AG09319 (cell line): ENCODE measurements around the gene ST7.
"Not testable (repeated sequence)": the region's sequence is repeated elsewhere in the genome, so short reads cannot be mapped to it uniquely, and the experiment has no call there.

Experiments
- DNase-seq: peaks from one replicate; pipeline ENCODE4 v3.0.0-alpha.2; 2010; ENCODE audit warnings: low read depth; ENCODE audit errors: extremely low read depth
- TF ChIP-seq, protein P1 (sequence below): IDR thresholded peaks from 2 replicates; pipeline ENCODE4 v1.5.1; 2011; ENCODE audit warnings: low read depth, mild to moderate bottlenecking, inconsistent platforms, low read length, moderate library complexity

ST7 gene

DNA sequence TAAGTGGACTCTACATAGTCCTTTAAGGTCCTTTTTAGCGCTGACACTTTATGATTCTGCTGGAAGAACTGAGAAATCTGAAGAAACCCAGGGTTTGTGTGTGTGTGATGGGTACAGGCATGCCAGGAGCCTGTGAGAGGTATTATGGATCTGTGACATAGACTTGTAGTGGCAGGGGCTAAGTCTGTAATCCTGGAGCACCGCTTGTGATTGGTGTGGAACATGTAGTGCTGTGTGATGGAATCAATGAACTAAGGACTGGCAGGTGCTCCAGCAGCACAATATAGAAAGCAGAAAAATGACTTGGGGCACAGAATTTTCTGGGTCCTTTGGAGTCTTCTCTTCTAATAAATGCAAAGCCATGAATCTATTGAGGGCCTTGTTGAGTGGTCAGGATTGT lies 163.9 kb downstream of the ST7 start:
- TF ChIP-seq, protein P1, sequence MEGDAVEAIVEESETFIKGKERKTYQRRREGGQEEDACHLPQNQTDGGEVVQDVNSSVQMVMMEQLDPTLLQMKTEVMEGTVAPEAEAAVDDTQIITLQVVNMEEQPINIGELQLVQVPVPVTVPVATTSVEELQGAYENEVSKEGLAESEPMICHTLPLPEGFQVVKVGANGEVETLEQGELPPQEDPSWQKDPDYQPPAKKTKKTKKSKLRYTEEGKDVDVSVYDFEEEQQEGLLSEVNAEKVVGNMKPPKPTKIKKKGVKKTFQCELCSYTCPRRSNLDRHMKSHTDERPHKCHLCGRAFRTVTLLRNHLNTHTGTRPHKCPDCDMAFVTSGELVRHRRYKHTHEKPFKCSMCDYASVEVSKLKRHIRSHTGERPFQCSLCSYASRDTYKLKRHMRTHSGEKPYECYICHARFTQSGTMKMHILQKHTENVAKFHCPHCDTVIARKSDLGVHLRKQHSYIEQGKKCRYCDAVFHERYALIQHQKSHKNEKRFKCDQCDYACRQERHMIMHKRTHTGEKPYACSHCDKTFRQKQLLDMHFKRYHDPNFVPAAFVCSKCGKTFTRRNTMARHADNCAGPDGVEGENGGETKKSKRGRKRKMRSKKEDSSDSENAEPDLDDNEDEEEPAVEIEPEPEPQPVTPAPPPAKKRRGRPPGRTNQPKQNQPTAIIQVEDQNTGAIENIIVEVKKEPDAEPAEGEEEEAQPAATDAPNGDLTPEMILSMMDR: no peak
- DNase-seq: no peak

DNA sequence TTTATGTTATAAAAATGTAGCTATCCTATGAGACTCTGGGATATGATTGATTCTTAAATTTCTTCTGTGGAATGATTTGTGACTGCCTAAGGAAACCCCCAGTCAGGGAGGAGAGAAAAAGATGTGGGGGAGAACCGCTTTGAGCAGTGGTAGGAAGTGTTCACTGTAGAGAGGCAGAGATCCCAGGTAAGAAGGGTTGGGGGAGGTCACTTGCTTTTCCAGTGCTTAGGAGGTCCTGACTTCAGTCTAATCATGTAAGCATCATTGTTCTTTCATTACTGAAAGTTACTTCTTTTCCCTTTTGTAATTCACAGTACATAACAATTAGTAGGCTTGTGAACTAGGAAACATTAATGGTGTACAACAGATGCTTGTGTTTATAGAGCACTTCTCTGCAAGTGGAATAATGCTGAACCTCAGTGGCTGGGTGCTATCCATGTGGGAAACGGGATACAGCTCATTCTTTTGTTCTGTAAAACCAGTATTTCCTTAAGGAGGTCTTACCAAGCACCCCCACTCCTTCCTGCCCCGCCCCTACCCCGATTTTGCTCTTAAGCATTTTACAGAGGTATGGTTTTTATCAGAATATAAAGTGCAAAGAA lies 165.4 kb downstream of the ST7 start:
- TF ChIP-seq, protein P1: no peak
- no peak for DNase-seq

DNA sequence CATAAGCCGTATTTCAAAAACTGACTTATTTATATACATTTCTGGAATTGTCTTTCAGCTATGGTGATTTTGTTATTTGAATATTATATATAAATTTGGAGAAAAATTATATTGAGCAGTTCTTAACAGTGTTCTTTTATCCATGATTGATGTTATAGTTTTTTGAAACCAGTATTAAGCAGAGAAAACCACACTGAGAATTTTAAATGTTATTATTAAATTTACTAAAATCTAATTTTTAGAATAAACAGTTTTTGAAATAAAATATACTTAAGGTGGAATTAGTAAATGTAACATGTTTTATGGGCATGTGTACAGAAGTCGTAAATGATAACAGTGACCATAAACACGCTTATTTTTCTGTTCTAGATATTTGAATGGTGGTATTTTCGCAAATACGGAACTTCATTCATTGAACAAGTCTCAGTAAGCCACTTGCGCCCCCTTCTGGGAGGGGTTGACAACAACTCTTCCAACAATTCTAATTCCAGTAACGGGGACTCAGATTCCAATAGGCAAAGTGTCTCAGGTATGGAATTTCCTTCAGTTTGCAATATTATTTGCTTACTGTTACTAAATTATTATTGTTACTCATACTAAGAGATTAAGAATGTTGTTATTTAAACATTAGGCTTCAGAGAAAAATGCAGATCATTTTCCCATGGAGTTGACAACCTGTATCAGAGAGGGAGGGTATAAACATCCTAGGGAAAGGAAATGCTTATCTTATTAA lies 166.1 kb downstream of the ST7 start:
- TF ChIP-seq, protein P1: peak; percentile 88

DNA sequence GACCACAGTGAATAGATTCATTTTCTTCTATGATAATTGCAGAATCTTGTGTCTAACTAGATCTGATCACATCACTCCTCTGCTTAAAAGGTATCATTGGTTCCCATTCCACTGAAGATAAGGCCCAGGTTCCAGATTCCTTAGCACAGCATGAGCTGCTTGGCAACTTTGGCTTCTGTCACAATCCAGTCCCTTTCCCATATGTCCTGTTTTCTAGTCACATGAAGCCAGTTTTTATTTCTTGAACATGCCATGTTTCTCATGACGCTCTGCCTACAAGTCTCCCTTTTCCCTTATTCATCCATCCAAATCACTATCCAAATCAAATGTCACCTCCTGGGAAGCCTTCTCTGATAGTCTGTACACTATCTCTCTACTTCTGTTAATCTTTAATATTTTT lies 167.0 kb downstream of the ST7 start:
- not testable (repeated sequence) for DNase-seq

More for the DNA sequence above, 166.1 kb downstream of the ST7 start:
- DNase-seq: peak; percentile 52

DNA sequence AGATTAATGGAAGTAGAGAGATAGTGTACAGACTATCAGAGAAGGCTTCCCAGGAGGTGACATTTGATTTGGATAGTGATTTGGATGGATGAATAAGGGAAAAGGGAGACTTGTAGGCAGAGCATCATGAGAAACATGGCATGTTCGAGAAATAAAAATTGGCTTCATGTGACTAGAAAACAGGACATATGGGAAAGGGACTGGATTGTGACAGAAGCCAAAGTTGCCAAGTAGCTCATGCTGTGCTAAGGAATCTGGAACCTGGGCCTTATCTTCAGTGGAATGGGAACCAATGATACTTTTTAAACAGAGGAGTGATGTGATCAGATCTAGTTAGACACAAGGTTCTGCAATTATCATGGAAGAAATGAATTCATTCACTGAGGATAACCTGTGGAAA lies 168.7 kb downstream of the ST7 start:
- DNase-seq: not testable (repeated sequence)

DNA sequence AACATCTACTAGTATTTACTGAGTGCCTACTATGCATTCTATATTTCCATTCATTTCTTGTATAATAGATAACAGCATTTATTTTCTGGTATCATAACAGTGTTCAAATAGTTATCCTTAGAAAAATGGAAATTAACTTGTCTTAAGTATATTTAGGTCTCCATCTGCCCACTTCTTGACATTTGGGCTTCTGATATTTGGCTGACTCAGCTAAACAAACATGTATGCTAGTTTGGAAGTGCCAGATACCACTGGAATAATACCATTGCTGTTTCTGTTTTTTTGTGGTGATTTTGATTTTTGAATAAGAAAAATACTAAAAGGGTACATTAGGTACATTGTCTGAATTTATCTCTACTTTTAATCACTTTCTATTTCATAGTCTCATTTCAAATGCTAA lies 169.2 kb downstream of the ST7 start:
- TF ChIP-seq, protein P1: no peak
- DNase-seq: no peak

DNA sequence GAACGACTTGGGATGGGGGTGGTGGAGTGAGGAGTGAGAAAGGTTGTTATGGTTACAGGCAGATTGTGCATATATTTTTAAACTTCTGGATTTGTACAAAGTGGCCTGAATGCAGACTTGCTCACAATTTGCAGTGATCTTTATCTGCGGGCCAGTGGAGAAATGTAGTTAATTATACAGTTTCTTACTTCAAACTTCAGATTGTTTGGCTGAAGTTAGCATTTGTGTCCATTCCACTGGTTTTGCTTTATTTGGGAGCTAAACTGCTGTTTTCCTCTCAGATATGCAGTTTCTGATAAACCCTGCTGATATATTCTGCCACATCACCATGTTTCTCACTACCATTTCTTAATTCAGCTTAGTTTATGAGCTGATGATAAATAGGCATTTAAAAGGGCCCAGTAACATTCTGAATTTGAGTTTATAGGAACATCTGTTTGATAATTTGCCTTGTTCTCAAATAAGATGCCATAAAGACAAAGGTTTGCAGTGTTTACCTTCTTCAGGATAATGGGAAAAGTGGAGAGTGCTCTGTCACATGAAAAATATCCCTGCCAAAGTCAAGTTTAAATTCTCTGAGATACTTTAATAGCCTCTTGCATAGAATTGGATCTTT lies 170.1 kb downstream of the ST7 start:
- no peak for DNase-seq

DNA sequence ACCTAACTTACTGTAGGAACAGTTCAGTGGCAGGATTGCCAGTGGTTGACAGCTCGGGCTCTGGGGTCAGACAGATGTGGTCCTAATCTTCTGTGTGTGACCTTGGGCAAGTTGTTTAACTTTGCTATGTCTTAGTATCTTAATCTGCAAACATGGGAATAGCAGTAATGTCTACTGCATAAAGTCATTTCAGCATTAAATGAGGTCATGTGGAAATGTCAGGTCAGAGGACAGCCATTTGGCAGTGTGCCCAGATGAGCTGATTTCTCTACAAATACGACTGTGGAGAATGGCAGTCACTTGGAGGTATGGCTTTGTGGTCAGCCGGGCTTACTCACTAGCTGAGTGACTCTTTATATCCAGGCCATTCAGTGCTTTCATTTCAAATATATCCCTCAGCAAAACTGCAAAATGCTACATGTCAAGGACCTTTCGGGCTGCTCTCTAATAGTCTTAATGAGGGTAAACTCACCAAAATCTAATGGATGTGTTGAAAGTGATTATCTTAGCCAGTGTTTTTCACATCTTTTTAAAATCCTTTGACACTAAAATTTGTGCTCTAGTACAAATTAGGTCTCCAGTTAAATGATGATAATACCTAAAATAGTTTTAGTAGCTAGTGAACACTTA lies 171.4 kb downstream of the ST7 start:
- TF ChIP-seq, protein P1: no peak
- DNase-seq: peak; percentile 50

More for the DNA sequence above, 170.1 kb downstream of the ST7 start:
- TF ChIP-seq, protein P1: no peak
